ENCODE results near the gene CRLF1.
A peak's percentile ranks its signal among the peaks of the same experiment; 100 is the strongest.

Gene CRLF1

GRCh38 chr19:18636183-18636968, 29.8 kb upstream of the CRLF1 start:
- DNase-seq (ENCODE audit: low spot score): peak; percentile 98

- no peak for DNase-seq (ENCODE audit: low spot score)
Measured at GRCh38 chr19:18635831-18636182, 29.2 kb upstream of the CRLF1 start.

- peak; percentile 10 for DNase-seq (ENCODE audit: low spot score)
Measured at GRCh38 chr19:18634612-18635297, 28.2 kb upstream of the CRLF1 start.

- no peak for DNase-seq (ENCODE audit: low spot score)
Measured at GRCh38 chr19:18633321-18633720, 26.7 kb upstream of the CRLF1 start.

- DNase-seq (ENCODE audit: low spot score): no peak
Measured at GRCh38 chr19:18629166-18630088, 22.8 kb upstream of the CRLF1 start.

GRCh38 chr19:18626906-18627305, 20.3 kb upstream of the CRLF1 start:
- DNase-seq (ENCODE audit: low spot score): no peak

- no peak for DNase-seq (ENCODE audit: low spot score)
Measured at GRCh38 chr19:18620902-18621301, 14.3 kb upstream of the CRLF1 start.

GRCh38 chr19:18620311-18620710, 13.7 kb upstream of the CRLF1 start:
- DNase-seq (ENCODE audit: low spot score): no peak

GRCh38 chr19:18618236-18618635, 11.6 kb upstream of the CRLF1 start:
- DNase-seq (ENCODE audit: low spot score): no peak

- no peak for DNase-seq (ENCODE audit: low spot score)
Measured at GRCh38 chr19:18617562-18617961, 11.0 kb upstream of the CRLF1 start.

- DNase-seq (ENCODE audit: low spot score): no peak
Measured at GRCh38 chr19:18616023-18616422, 9.4 kb upstream of the CRLF1 start.

- DNase-seq (ENCODE audit: low spot score): no peak
Measured at GRCh38 chr19:18613589-18614234, 7.1 kb upstream of the CRLF1 start.

- peak; percentile 37 for DNase-seq (ENCODE audit: low spot score)
Measured at GRCh38 chr19:18612772-18613588, 6.4 kb upstream of the CRLF1 start, which contains the start of gene TMEM59L. Gene TMEM59L (plus strand): TSS chr19:18612870. CDS start chr19:18612959, 89 bp downstream.

- DNase-seq (ENCODE audit: low spot score): no peak
Measured at GRCh38 chr19:18612051-18612771, 5.6 kb upstream of the CRLF1 start.

GRCh38 chr19:18611327-18612050, 4.9 kb upstream of the CRLF1 start:
- no peak for DNase-seq (ENCODE audit: low spot score)

- no peak for DNase-seq (ENCODE audit: low spot score)
Measured at GRCh38 chr19:18610556-18611326, 4.1 kb upstream of the CRLF1 start.

GRCh38 chr19:18610245-18610555, 3.6 kb upstream of the CRLF1 start:
- no peak for DNase-seq (ENCODE audit: low spot score)

- no peak for DNase-seq (ENCODE audit: low spot score)
Measured at GRCh38 chr19:18609717-18610051, 3.1 kb upstream of the CRLF1 start.
